Hepatocyte (in vitro differentiated cells): ENCODE data around the gene FBXL13. TPM values are rescaled to one million over a fixed set of nuclear protein-coding genes. Genes with fewer than 3 reads are reported as not detected.
"Not testable (repeated sequence)": the region's sequence is repeated elsewhere in the genome, so short reads cannot be mapped to it uniquely, and the experiment has no call there.

Source experiments
- DNase-seq: peaks from one replicate; pipeline ENCODE4 v3.0.0-alpha.2; 2016; ENCODE audit warnings: low spot score
- H2AFZ ChIP-seq: fragments of 200-600 bp; sonication (generic); 2 replicates; pipeline ENCODE4 v1.6.0; 2016; ENCODE audit warnings: antibody characterized with exemption, mild to moderate bottlenecking
- H3K27ac ChIP-seq: fragments of 200-600 bp; sonication (generic); 2 replicates; pipeline ENCODE4 v1.5.1; 2016; ENCODE audit warnings: mild to moderate bottlenecking
- H3K27me3 ChIP-seq: fragments of 200-600 bp; sonication (generic); 2 replicates; pipeline ENCODE4 v1.6.1; 2016
- H3K36me3 ChIP-seq: fragments of 200-600 bp; sonication (generic); replicated peaks from 2 replicates; pipeline ENCODE4 v1.5.1; 2016; ENCODE audit warnings: low read depth; ENCODE audit not compliant: insufficient read depth
- H3K4me1 ChIP-seq: fragments of 200-600 bp; sonication (generic); 2 replicates; pipeline ENCODE4 v1.5.1; 2016; ENCODE audit warnings: mild to moderate bottlenecking, moderate library complexity; ENCODE audit not compliant: insufficient read depth
- H3K4me2 ChIP-seq: fragments of 200-600 bp; sonication (generic); 2 replicates; pipeline ENCODE4 v1.6.0; 2016
- H3K4me3 ChIP-seq: fragments of 200-600 bp; sonication (generic); 2 replicates; pipeline ENCODE4 v1.5.1; 2016; ENCODE audit warnings: mild to moderate bottlenecking
- H3K79me2 ChIP-seq: fragments of 200-600 bp; sonication (generic); 2 replicates; pipeline ENCODE4 v1.6.0; 2017; ENCODE audit warnings: mild to moderate bottlenecking
- H3K9me2 ChIP-seq: fragments of 200-600 bp; sonication (generic); replicated peaks from 2 replicates; pipeline ENCODE4 v1.6.0; 2017; ENCODE audit warnings: mild to moderate bottlenecking; ENCODE audit not compliant: insufficient read depth
- H3K9me3 ChIP-seq: fragments of 200-600 bp; sonication (generic); 2 replicates; pipeline ENCODE4 v1.5.1; 2016; ENCODE audit warnings: low read depth, mild to moderate bottlenecking
- H4K20me1 ChIP-seq: fragments of 200-600 bp; sonication (generic); 2 replicates; pipeline ENCODE4 v1.6.0; 2016; ENCODE audit warnings: mild to moderate bottlenecking; ENCODE audit not compliant: insufficient read depth, poor library complexity, severe bottlenecking
- CTCF ChIP-seq: fragments of 200-600 bp; sonication (generic); IDR thresholded peaks from 2 replicates; pipeline ENCODE4 v1.5.1; 2016; ENCODE audit warnings: antibody characterized with exemption, mild to moderate bottlenecking; ENCODE audit not compliant: poor library complexity
- EZH2 ChIP-seq: fragments of 200-600 bp; sonication (generic); IDR thresholded peaks from 2 replicates; pipeline ENCODE4 v1.6.1; 2016; ENCODE audit warnings: antibody characterized with exemption, mild to moderate bottlenecking, borderline replicate concordance
- EZH2phosphoT487 ChIP-seq: fragments of 200-600 bp; sonication (generic); IDR thresholded peaks from one replicate; pipeline ENCODE4 v1.6.1; 2018; ENCODE audit warnings: antibody characterized with exemption, mild to moderate bottlenecking, low read depth, moderate library complexity; ENCODE audit not compliant: unreplicated experiment, severe bottlenecking
- WGBS: methylation state at CpG from one replicate; pipeline ENCODE4 v1.1.6; 2016; ENCODE audit warnings: low lambda C conversion rate; ENCODE audit errors: missing lambda C conversion rate; 5-methylcytosine and 5-hydroxymethylcytosine counted together
- polyA plus RNA-seq: library from polyadenylated mRNA; unstranded; fragments of >200 nt; fragmentation: Nextera tagmentation; extraction: Ambion mirVana; gene quantifications from 2 replicates; pipeline ENCODE4 v1.2.1, GENCODE V29; 2016
- total RNA-seq: library from RNA; depleted of rRNA; stranded (reverse); fragments of >200 nt; gene quantifications from 2 replicates; pipeline ENCODE4 v1.2.3, GENCODE V29; 2014

FBXL13 gene
- total and polyA plus RNA-seq, 2 experiments from 2014 or later, result 0.30 to 1.8 TPM

GRCh38 chr7:103037476-103037822 lies 37.1 kb downstream of the FBXL13 start:
- Histone ChIP-seq H3K9me3 (no peaks in the 10 kb centered on the region), H3K4me1 (no peaks in the 10 kb centered on the region), H3K4me3 (no peak overlapping the region), H3K36me3 (no peaks in the 10 kb centered on the region), H3K27me3 (no peaks in the 10 kb centered on the region), H3K9me2 (no peaks in the 10 kb centered on the region), H3K27ac (no peak overlapping the region), H2AFZ (no peak overlapping the region), H3K79me2 (no peaks in the 10 kb centered on the region), H3K4me2 (no peak overlapping the region), H4K20me1 (no peaks in the 10 kb centered on the region)
- no peak for DNase-seq
- no peak for TF ChIP-seq CTCF
- no peak for TF ChIP-seq EZH2
- TF ChIP-seq EZH2phosphoT487, result no peak
- 100% methylated on average over 1 of the region's 1 CpG for WGBS

GRCh38 chr7:103034318-103034717 lies 40.3 kb downstream of the FBXL13 start:
- H3K27me3 ChIP-seq, DNase-seq, H3K36me3 ChIP-seq, H2AFZ ChIP-seq, H4K20me1 ChIP-seq, H3K9me2 ChIP-seq, H3K27ac ChIP-seq, H3K4me2 ChIP-seq, H3K4me3 ChIP-seq, H3K79me2 ChIP-seq, H3K9me3 ChIP-seq, H3K4me1 ChIP-seq: not testable (repeated sequence)
- 95% methylated on average over 19 of the region's 20 CpGs for WGBS

GRCh38 chr7:103031781-103032180 lies 42.8 kb downstream of the FBXL13 start:
- no peaks in the 10 kb centered on the region for H3K9me3 ChIP-seq
- no peak overlapping the region for H3K4me2 ChIP-seq
- H3K9me2 ChIP-seq, result no peaks in the 10 kb centered on the region
- no peak overlapping the region for H3K27ac ChIP-seq
- no peaks in the 10 kb centered on the region for H3K79me2 ChIP-seq
- no peak for DNase-seq
- no peaks in the 10 kb centered on the region for H3K4me1 ChIP-seq
- no peaks in the 10 kb centered on the region for H3K27me3 ChIP-seq
- no peaks in the 10 kb centered on the region for H3K36me3 ChIP-seq
- no peaks in the 10 kb centered on the region for H4K20me1 ChIP-seq
- 77% methylated on average over 1 of the region's 1 CpG for WGBS
- TF ChIP-seq EZH2 (no peak), CTCF (no peak), EZH2phosphoT487 (no peak)
- H3K4me3 ChIP-seq, result no peak overlapping the region
- H2AFZ ChIP-seq, result no peak overlapping the region

- no peak for TF ChIP-seq EZH2phosphoT487
- TF ChIP-seq CTCF, result no peak
- TF ChIP-seq EZH2, result no peak
- WGBS, result 79% methylated on average over 1 of the region's 1 CpG
- no peaks in the 10 kb centered on the region for H3K27me3 ChIP-seq
These were observed 43.6 kb downstream of the FBXL13 start for GRCh38 chr7:103031024-103031423.

More at GRCh38 chr7:103031024-103031423, 43.6 kb downstream of the FBXL13 start:
- H3K9me2 ChIP-seq, result no peaks in the 10 kb centered on the region
- H3K36me3 ChIP-seq, result no peaks in the 10 kb centered on the region
- H3K4me2 ChIP-seq, result no peak overlapping the region
- H2AFZ ChIP-seq, result no peak overlapping the region
- H3K27ac ChIP-seq, result no peak overlapping the region
- H3K79me2 ChIP-seq, result no peaks in the 10 kb centered on the region
- DNase-seq, result no peak
- H3K4me1 ChIP-seq, result no peaks in the 10 kb centered on the region
- no peaks in the 10 kb centered on the region for H3K9me3 ChIP-seq
- no peak overlapping the region for H3K4me3 ChIP-seq
- H4K20me1 ChIP-seq, result no peaks in the 10 kb centered on the region
